Body of pancreas (tissue), 4 donors: ENCODE measurements around the gene IDUA. TPM values are rescaled to one million over a fixed set of nuclear protein-coding genes. Genes with fewer than 3 reads are reported as not detected.

Experiments used
- ATAC-seq: fragments of 150-250 bp; one replicate; pipeline ENCODE4 v1.9.1; 2016
- DNase-seq, 4 donors: peaks; one replicate each; pipeline ENCODE4 v3.0.0-alpha.2; 2019
- H3K27ac ChIP-seq, 4 donors: fragments of 200-600 bp; sonication (generic); 1 replicate in 3 of 4; 2 replicates in 1 of 4; pipeline versions ENCODE4 v1.5.1 to v1.6.1; 2016 to 2019; ENCODE audit warnings: mild to moderate bottlenecking in 1 of 4, mixed read lengths in 1 of 4, moderate library complexity in 1 of 4
- H3K27me3 ChIP-seq, 2 donors: fragments of 200-600 bp; sonication (generic); one replicate each; pipeline ENCODE4 v1.6.0; 2016; ENCODE audit warnings: mild to moderate bottlenecking in 1 of 2
- H3K36me3 ChIP-seq, 2 donors: fragments of 200-600 bp; sonication (generic); replicated peaks in 1 of 2; 2 replicates each; pipeline ENCODE4 v1.5.1; 2016; ENCODE audit warnings: low read depth in 2 of 2; ENCODE audit not compliant: insufficient read depth in 1 of 2
- H3K4me1 ChIP-seq: fragments of 200-600 bp; sonication (generic); one replicate; pipeline ENCODE4 v1.6.0; 2016
- H3K4me3 ChIP-seq, 2 donors: fragments of 200-600 bp; sonication (generic); 1 replicate in 1 of 2; 2 replicates in 1 of 2; pipeline ENCODE4 v1.5.1; 2016 to 2019
- H3K9me3 ChIP-seq, 3 donors: fragments of 200-600 bp; sonication (generic); 1 replicate in 2 of 3; 2 replicates in 1 of 3; pipeline ENCODE4 v1.5.1; 2016
- CTCF ChIP-seq, 7 experiments: fragments of 450-650 bp in 4 of 7; fragments of 200-600 bp in 3 of 7; sonication (generic) in 3 of 7; IDR thresholded peaks; one replicate each; pipeline ENCODE4 v1.5.1; 2016 to 2019; ENCODE audit warnings: antibody characterized with exemption in 7 of 7
- POLR2A ChIP-seq, 3 donors: fragments of 450-650 bp; IDR thresholded peaks; one replicate each; pipeline ENCODE4 v1.6.1; 2016; ENCODE audit warnings: antibody characterized with exemption in 3 of 3, mild to moderate bottlenecking in 2 of 3
- WGBS, 2 donors: methylation state at CpG; one replicate each; pipeline ENCODE4 v1.1.5; 2017; 5-methylcytosine and 5-hydroxymethylcytosine counted together
- intact Hi-C: fragments of 100-400 bp; cut with DNase I; formaldehyde crosslinking; loops from one replicate; pipeline ENCODE4 v1.15.1; 2023
- total RNA-seq, 2 donors: library from RNA; depleted of rRNA; stranded (reverse); fragments of >200 nt; gene quantifications; one replicate each; pipeline ENCODE4 v1.1.0, GENCODE V29; 2016

Gene IDUA
- total RNA-seq, 2 donors from 2014 or later = 30.0 to 37.6 TPM

GRCh38 chr4:1001561-1002130, 14.8 kb downstream of the IDUA start:
- Histone ChIP-seq H3K9me3 (no peaks in the 10 kb centered on the region), H3K4me1 (peaks cover 37% of the 10 kb centered on the region), H3K27ac (no peak overlapping the region), H3K27me3 (peaks cover 0 to 36% of the 10 kb centered on the region in 2 donors), H3K4me3 (no peak overlapping the region), H3K36me3 (no peaks in the 10 kb centered on the region)
- ATAC-seq (no peak), DNase-seq (no peak)
- intact Hi-C loops = no loop called here
- 24 to 62% methylated on average over 9 to 37 of the region's 48 CpGs for WGBS, 2 donors
- no peak for TF ChIP-seq POLR2A (IDR thresholded peaks at IDR 0.05)
- no peak for TF ChIP-seq CTCF (IDR thresholded peaks at IDR 0.05)

- H3K27me3 ChIP-seq = peaks cover 0 to 36% of the 10 kb centered on the region in 2 donors
- H3K4me1 ChIP-seq = peaks cover 32% of the 10 kb centered on the region
- no peaks in the 10 kb centered on the region for H3K36me3 ChIP-seq
- peak; percentile 56 to 78 (median 71) for DNase-seq
- WGBS, 2 donors = 4% methylated on average over 9 to 52 of the region's 54 CpGs
- no peak overlapping the region for H3K27ac ChIP-seq
- H3K9me3 ChIP-seq = no peaks in the 10 kb centered on the region
- peak; percentile 49 for ATAC-seq
- intact Hi-C loops = no loop called here
- no peak for TF ChIP-seq CTCF (IDR thresholded peaks at IDR 0.05)
- TF ChIP-seq POLR2A (IDR thresholded peaks at IDR 0.05) = no peak
- no peak overlapping the region for H3K4me3 ChIP-seq
Observed at GRCh38 chr4:1002131-1002630, 15.3 kb downstream of the IDUA start.

- Histone ChIP-seq H3K9me3 (no peaks in the 10 kb centered on the region), H3K4me1 (peaks cover 26% of the 10 kb centered on the region), H3K27me3 (peaks cover 0 to 32% of the 10 kb centered on the region in 2 donors), H3K36me3 (no peaks in the 10 kb centered on the region), H3K4me3 (no peak overlapping the region), H3K27ac (no peak overlapping the region)
- DNase-seq = no peak
- ATAC-seq = peak; percentile 9
- TF ChIP-seq POLR2A (IDR thresholded peaks at IDR 0.05) (no peak), CTCF (IDR thresholded peaks at IDR 0.05) (no peak)
- 3% methylated on average over 59 of the region's 75 CpGs; no CpG with 5 or more reads in 1 of the 2 donors for WGBS, 2 donors
- intact Hi-C loops = no loop called here
Observed at GRCh38 chr4:1002631-1003251, 15.9 kb downstream of the IDUA start.

- H3K36me3 ChIP-seq = no peaks in the 10 kb centered on the region
- TF ChIP-seq POLR2A (IDR thresholded peaks at IDR 0.05) = no peak
- no peak for TF ChIP-seq CTCF (IDR thresholded peaks at IDR 0.05)
- no peak overlapping the region for H3K27ac ChIP-seq
- intact Hi-C loops = no loop called here
- ATAC-seq (no peak), DNase-seq (no peak)
- no peak overlapping the region for H3K4me3 ChIP-seq
- H3K9me3 ChIP-seq = no peaks in the 10 kb centered on the region
- peaks cover 0 to 26% of the 10 kb centered on the region in 2 donors for H3K27me3 ChIP-seq
- 30 to 80% methylated on average over 8 to 59 of the region's 63 CpGs for WGBS, 2 donors
- peaks cover 20% of the 10 kb centered on the region for H3K4me1 ChIP-seq
Observed at GRCh38 chr4:1003271-1004070, 16.6 kb downstream of the IDUA start.
